GM10847 (cell line): Measurements from ENCODE around the gene DESI2.

Experiments
- POLR2A ChIP-seq: IDR thresholded peaks from 2 replicates; pipeline ENCODE4 v1.6.1; 2011; ENCODE audit not compliant: insufficient read length; ENCODE audit errors: extremely low read depth

The DESI2 gene

DNA sequence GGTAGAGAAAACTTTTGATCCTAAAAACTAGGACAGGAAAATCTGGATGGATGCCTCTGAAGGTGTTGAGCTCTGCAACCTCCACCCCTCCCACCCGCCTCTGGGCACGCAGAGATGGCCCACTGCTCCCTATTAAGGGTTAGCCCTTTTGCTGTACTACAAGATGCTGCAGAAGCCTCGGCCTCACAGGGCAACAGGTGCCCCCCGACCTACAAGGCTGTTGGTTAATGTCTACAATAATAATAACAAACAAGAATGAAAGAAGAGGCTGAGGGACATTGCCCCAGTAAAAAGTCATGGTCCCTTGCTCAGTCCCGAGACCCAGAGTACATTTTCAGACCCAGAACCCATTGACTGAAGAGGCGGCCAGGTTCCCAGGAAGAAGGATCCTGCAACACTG lies 7.5 kb upstream of the DESI2 start:
- TF ChIP-seq POLR2A = no peak

DNA sequence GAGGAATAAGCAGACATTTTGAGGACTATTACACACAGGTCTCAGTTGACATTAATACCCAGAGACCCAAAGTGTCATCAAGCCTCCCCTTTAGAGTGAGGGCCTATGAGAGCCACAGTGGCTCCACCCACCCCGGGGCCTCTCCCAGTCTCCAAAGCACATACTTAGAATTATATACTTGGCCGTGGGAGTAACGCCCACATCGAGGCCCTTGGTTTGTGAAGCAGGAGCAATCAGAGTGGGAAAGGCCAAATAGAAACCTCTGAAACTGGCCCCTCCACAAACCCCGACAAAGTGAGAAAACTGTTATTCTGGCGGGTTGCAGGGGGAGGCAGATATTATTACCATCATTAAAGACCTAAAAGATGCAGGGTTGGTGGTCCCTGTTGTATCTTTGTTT lies 7.0 kb upstream of the DESI2 start:
- no peak for TF ChIP-seq POLR2A

DNA sequence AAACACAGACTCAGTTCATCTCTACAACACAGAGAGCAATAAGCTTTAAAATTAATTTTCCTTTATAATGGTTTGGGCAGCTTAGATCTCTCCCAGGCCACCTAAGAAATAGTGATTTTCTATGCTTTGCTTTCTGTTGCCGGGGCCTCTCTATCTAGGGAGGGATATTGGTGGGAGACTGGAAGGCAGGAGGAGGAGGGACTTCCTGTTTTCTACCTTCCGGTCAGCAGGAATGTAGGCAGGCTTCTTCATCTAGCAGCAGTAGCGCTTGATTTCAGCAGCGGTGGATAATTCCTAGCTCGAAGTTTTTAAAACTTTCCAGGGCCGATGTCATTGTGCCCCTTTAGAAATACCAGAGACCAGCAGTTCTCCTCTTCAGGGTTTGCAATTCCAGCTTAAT lies 5.1 kb upstream of the DESI2 start:
- TF ChIP-seq POLR2A = no peak

DNA sequence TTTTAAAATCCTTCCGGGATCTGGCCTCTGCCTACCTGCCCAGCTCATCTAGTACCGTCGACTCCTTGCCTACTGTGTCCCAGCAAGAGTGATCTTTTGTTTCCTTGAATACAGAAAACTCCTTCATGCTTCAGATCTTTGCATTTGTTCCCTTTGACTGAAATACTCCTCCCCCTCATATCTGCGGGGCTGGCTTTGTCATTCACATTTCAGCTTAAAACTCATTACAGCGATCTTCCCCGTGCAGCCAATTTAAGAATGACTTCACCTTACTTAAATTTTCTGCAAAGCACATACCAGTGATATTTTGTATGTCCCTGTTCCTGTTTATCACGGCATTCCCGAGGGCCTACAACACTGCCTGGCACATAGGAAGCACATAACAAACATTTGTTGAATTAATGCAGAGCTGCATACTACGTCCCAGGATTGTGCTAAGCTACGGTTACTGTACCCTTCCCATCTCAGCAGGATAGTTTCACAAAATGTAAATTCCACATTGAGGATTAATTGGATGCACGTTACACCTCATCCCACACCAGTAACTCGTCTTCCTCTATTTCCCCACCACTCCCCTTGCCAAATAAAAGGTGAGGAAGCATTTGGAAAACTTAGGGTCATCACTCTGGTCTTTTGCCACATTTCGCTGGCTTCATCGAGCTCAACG lies 837 bp upstream of the DESI2 start:
- TF ChIP-seq POLR2A = no peak

DNA sequence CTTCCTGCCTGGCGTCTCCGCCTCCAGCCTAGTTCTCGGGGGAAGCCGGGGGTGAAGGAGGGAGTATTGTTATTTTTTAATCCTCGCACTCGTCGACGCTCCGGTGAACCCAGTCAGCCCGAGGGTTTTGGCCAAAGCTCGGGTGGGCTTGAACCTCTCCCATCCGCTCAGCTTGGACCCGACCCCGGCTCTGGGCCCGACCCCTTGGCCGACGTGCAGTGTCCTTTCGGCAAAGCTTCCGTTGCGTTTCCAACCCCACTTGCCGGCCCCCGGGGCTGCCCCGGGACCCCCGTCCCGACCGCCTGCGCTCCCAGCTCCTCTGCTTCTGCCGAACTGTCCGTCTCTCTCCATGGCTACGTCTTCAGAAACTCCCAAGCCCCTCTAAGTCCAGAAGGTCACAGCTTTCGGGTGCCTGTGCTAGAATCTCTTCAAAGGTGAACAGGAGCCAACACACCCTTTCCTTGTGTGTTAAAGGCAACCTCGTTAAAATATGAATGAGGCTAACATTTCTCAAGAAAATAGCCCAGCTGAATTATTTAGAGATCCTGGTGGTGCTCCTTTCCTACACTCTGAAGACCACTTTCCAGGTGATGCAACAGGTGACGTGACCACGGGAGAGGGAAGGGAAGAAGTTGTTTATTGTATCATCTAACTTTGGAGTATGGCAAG lies 647 bp downstream of the DESI2 start:
- TF ChIP-seq POLR2A = no peak

DNA sequence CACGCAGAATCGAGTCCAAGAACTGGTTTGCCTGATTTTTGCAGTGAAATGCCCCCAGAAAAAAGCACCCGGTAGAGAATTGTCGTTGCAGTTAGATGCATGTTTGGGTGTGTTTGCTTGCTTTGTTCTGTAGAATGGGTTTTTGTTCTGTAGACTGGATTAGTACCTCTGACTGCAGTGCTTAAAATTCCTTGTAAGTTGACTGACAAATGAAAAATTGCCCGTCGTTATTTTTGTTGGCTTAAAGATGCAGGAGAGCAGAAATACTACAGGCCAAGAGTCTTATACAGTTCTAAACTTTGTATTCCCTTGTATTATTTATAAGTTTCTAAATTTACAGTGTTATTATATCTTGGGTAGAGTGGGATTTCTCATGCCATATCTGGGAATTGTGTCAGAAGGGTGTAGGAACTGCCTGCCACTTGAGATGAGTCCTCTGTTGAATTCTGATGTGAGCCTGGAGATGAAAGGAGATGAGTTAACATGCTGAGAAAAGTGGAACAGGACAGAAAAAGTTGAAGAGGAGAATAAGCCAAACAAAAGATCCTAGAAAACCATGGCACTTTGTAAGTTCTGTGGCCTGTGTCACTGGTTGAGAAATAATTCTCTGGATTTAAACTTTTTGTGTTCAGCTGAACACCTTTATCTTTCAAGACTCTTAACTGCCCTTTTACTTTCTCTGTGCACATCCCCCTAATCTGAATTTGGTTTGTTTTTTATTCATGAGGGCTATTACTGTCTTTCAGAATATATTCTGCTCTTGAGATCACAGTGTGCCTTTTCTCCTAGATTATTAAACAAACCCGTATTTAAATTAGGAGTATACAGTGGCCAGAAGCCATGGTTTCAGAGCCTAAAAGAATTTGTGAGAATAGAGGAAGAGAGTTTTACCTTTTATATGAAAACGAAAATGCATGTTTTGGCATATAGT lies 1.4 kb downstream of the DESI2 start:
- no peak for TF ChIP-seq POLR2A

DNA sequence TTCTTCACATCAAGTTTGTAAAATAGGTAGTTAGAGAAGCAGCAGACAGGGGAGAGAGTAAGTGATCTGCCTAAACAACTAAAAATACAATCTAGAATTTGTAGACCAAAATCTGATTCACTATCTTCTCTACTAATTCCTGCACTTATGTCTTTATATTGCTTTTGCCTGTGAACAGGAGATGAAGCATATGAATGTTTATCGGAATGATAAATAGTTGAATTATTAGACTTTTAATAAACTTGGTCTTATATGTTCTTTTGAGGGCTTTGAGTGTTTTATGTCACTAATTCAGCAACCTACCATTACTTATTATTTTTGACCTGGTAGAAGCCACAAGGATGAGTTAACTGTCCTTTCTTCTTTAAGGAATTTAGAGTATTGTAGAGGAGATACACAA lies 2.3 kb downstream of the DESI2 start:
- TF ChIP-seq POLR2A = no peak

DNA sequence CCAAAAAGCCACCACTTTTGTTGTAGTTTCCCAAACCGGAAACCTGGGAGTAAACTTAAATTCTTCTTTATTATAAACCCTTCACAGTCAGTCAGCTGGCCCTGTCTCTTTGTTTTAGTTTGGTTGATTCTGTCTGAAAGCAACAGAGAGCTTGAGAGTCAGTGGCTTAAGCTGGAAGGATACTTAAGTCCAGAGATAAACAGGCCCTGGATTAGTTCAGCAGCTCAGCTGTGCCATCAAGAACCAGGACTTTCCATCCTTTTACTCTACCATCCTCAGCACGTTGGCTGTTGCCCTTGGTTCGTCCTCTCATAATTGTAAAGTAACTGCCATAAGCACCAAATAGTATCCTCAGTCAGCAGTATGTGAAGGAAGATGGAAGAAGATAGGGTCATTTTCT lies 4.5 kb downstream of the DESI2 start:
- no peak for TF ChIP-seq POLR2A

DNA sequence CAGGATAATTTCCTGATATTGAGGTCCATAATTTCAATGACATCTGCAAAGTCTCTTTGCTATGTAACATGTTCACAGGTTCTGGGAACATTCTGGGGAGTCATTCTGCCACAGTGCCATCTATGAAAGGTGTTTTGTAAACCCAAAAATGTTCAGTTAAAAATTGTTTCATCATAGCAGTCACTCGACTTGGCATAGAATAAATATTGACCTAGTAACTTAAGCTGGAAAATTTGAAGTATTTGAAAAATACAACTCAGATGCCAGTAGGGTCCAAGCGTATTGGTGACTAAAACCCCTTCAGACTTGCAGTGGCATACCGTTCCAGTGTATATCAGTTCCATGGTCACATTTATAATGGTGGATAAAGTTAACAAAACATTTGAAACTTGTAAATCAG lies 6.8 kb downstream of the DESI2 start:
- TF ChIP-seq POLR2A = no peak

DNA sequence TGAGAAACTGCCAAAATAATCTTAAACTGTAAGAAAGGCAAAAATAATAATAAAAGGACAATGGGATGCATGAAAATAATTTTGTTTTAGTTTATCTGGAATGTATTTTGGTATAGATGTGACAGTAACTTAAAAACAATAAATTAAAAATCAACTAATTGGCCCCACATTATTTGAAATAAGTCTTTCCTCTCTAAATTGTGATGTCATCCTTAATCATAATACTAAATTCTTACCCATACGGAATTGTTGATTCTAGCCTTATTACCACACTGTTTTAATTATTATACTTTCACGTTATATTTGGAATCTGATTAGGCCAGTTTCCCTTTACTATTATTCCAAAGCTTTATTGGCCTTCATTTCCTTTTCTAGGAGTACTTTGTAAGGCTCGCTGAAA lies 7.7 kb downstream of the DESI2 start:
- no peak for TF ChIP-seq POLR2A

DNA sequence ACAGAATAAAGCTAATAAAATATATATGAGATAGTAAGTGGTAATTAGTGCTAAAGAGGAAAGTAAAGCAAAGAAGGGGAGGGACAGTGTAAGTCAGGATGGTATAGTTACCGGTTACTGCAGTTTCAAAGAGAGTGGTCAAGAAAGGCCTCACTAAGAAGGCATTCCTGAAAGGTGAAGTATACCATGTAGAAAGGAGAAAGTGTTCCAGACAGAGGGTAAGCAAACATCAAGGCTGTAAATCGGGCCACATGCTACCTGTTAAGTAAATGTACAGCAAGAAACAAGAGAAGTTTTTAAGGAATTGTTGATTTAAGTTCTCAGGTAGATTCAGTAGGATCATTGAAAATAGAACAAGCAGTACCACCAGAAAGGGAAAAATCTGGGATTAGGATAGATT lies 9.7 kb downstream of the DESI2 start:
- TF ChIP-seq POLR2A = no peak

DNA sequence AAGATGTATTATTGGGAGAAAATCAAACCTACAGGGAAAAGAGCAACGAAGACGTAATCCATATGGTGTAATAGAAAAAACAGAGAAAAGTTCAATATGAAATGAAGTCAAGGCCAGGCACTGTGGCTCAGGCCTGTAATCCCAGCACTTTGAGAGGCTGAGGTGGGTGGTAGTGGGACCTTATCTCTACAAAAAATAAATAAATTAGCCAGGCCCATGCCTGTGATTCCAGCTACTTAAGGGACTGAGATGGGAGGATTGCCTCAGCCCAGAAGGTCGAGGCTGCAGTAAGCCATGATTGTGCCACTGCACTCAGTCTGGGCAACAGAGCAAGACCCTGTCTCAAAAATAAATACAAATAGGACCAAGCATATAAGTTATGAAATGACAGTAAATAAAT lies 11.4 kb downstream of the DESI2 start:
- no peak for TF ChIP-seq POLR2A

DNA sequence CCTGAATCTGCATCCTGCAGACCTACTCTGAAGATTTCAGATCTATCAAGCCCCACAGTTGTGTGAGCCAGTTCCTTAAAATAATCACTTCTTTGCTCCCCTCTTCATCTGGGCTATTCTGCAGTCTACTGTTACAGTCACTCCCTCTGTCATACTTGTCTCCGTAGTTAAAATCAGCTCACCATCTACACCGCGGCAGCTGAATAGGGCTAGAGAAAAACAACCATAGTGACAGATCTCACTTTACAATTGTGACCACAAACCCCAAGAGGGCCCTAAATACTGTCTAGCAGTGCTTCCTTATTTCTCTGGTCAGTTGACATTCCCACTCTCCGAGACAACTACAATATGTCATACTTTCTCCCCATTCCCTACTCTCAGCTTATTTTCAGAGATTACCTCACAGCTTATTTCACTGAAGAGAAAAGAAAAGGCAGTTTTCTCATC lies 12.9 kb downstream of the DESI2 start:
- no peak for TF ChIP-seq POLR2A

DNA sequence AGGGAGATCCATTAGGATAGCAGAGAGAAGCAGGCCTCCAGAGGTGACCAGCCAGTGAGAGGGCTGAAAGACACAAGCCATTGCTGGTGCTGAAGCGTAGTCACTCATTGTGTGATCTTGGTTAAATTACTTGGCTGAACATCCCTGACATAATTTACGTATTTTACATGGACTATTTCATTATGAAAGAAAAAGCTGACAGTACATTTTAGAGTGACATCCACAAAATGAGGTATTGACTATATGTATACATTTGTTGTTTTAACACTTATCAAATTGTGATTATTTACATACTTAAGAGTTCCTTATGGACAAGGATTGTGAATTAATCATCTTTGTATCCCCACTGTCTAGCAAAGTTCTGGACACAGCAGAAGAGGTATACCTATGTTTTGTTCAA lies 14.9 kb downstream of the DESI2 start:
- no peak for TF ChIP-seq POLR2A

DNA sequence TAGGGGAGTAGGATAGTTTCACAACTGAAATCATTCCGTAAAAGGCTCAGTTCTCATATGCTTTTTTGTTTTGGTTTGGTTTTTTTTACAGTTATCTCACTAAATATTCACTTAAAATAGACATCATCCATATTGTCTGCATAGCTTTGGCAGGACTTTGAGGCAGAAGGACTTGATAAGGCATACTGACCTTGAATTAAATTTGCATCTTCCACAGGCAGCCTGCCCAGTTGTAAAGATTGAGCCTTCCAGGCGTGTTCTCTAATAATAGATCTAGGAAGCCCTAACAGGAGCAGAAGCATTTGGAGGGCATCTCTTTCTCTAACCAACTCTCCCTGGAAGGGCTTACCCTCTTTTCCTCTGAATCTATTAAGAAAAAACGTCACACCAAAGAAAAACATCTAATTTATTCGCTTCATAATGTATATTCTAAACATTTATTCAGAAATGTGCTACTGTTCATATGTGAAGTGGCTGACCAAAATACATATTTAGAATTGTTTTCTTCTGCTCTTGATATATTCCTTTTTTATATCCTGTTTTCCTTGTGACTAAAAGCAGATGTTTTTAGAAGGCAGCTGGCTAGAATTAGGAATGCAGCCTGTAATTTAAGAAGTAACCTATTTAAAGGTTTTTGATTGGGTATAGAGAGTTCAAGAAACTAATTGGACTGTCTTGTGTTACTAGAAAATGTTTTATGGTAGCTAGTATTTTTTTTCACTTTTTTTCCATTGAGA lies 20.2 kb downstream of the DESI2 start:
- TF ChIP-seq POLR2A = no peak
